Vagina (tissue), 2 donors: ENCODE results near the gene ACOX1. TPM values are rescaled to one million over a fixed set of nuclear protein-coding genes. Genes with fewer than 3 reads are reported as not detected.

ENCODE experiments used
- DNase-seq, 2 donors: peaks; one replicate each; pipeline ENCODE4 v3.0.0-alpha.2; 2017; ENCODE audit errors: extremely low spot score in 2 of 2
- H3K27ac ChIP-seq: fragments of 200-600 bp; sonication (generic); one replicate; pipeline ENCODE4 v1.5.1; 2019
- H3K27me3 ChIP-seq: fragments of 200-600 bp; sonication (generic); one replicate; pipeline ENCODE4 v1.5.1; 2019
- H3K36me3 ChIP-seq, 2 donors: fragments of 200-600 bp; sonication (generic); one replicate each; pipeline ENCODE4 v1.5.1; 2017 to 2019
- H3K4me1 ChIP-seq: fragments of 200-600 bp; sonication (generic); one replicate; pipeline ENCODE4 v1.5.1; 2019
- H3K4me3 ChIP-seq, 2 donors: fragments of 200-600 bp; sonication (generic); 1 replicate in 1 of 2; 2 replicates in 1 of 2; pipeline ENCODE4 v1.5.1; 2016 to 2019
- H3K9me3 ChIP-seq: fragments of 200-600 bp; sonication (generic); one replicate; pipeline ENCODE4 v1.5.1; 2019
- POLR2A ChIP-seq, 2 donors: fragments of 450-650 bp; IDR thresholded peaks; one replicate each; pipeline ENCODE4 v1.6.1; 2017; ENCODE audit warnings: antibody characterized with exemption in 2 of 2, mild to moderate bottlenecking in 2 of 2, moderate library complexity in 2 of 2
- POLR2AphosphoS5 ChIP-seq, 2 donors: sonication (generic); formaldehyde crosslinking; IDR thresholded peaks; one replicate each; pipeline ENCODE4 v1.9.0; 2017; ENCODE audit warnings: antibody characterized with exemption in 2 of 2, mild to moderate bottlenecking in 2 of 2, low read depth in 1 of 2; ENCODE audit not compliant: insufficient read depth in 1 of 2
- intact Hi-C: fragments of 100-400 bp; cut with DNase I; formaldehyde crosslinking; loops from one replicate; pipeline ENCODE4 v1.15.1; 2023
- total RNA-seq: library from RNA; depleted of rRNA; stranded (reverse); fragments of >200 nt; gene quantifications from one replicate; pipeline ENCODE4 v1.2.3, GENCODE V29; 2016
- TF ChIP-seq, protein P1 (sequence below), 3 experiments: fragments of 450-650 bp in 2 of 3; fragments of 200-600 bp in 1 of 3; sonication (generic) in 1 of 3; IDR thresholded peaks; one replicate each; pipeline ENCODE4 v1.5.1; 2017 to 2019; ENCODE audit warnings: antibody characterized with exemption in 3 of 3, mild to moderate bottlenecking in 2 of 3, moderate library complexity in 2 of 3

ACOX1 gene
- total RNA-seq, 1 donor from 2014 or later, result 50.6 TPM

DNA sequence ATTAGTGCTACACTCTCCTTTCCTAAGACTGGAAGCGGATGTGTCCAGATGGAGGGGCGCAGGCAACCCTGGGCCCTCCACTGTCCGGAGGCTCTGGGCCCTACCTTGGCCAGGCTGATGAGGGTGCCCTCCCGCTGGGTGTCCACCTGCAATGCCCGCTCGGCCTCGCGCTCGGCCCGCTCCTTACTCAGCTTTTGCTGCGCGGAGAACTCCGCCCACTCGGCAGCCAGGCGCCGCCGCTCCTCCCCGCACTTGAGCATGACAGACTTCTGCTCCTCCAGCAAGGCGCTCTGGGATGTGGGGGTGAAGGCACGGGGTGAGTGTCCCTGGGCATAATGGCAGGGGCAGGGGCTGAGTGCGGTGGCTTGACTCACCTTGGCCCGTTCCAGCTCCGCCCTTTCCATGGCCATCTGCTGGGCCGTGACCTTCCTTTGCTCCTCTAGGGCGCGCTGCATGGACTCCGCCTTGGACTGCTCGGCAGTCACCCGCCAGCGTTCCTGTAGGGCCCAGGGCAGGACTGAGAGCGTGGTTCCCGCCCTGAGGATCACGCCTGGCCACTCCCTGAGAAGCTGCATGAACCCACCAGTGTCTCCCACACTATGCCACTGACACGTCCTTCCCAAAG is 64.2 kb downstream of the ACOX1 start:
- intact Hi-C loops, result loop anchor here (5.0 kb wide), 1 partner anchor 93 kb away; no protein-coding TSS in a partner anchor

DNA sequence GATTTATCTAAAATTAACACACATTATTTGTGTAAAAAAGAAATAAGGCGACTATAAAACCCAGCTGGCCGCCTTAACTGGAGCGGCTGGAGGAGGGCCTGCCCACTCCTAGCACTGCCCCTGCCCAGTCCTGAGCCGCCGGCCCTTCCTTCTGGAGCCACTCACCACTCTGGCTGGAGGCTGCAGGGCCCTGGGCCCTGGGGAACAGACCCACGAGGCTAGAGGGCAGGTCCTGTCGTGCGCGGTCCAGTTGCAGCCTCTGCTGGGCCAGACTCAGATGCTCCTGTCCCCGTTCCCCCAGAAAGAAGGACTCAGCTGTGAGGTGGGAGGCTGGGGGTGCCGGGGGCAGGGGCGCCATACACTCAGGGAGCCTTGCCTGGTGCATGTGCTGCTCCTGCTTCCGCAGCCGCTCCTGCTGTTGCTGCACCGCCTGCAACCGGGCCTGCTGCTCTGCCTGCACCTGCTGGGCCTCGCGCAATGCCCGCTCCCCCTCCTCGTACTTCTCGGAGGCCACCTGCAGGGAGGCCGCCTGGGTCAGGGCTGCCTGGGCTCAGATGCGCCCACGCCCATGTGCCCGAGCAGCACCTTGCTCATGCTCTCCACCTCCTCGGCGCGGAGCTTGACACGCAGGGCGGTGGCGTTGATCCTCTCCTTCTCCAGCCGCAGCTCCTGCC is 65.3 kb downstream of the ACOX1 start:
- H3K36me3 ChIP-seq, result no peaks in the 10 kb centered on the region
- H3K4me3 ChIP-seq, result no peak overlapping the region
- DNase-seq, result no peak
- H3K27me3 ChIP-seq, result no peaks in the 10 kb centered on the region
- H3K27ac ChIP-seq, result no peak overlapping the region
- intact Hi-C loops, result loop anchor here (5.0 kb wide), 1 partner anchor 94 kb away; no protein-coding TSS in a partner anchor
- H3K4me1 ChIP-seq, result peaks cover 19% of the 10 kb centered on the region
- H3K9me3 ChIP-seq, result no peaks in the 10 kb centered on the region
- TF ChIP-seq, protein P1, sequence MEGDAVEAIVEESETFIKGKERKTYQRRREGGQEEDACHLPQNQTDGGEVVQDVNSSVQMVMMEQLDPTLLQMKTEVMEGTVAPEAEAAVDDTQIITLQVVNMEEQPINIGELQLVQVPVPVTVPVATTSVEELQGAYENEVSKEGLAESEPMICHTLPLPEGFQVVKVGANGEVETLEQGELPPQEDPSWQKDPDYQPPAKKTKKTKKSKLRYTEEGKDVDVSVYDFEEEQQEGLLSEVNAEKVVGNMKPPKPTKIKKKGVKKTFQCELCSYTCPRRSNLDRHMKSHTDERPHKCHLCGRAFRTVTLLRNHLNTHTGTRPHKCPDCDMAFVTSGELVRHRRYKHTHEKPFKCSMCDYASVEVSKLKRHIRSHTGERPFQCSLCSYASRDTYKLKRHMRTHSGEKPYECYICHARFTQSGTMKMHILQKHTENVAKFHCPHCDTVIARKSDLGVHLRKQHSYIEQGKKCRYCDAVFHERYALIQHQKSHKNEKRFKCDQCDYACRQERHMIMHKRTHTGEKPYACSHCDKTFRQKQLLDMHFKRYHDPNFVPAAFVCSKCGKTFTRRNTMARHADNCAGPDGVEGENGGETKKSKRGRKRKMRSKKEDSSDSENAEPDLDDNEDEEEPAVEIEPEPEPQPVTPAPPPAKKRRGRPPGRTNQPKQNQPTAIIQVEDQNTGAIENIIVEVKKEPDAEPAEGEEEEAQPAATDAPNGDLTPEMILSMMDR (IDR thresholded peaks at IDR 0.05), result no peak
- TF ChIP-seq POLR2AphosphoS5 (IDR thresholded peaks at IDR 0.05; ENCODE audit: insufficient read depth in 1 of 2, low read depth in 1 of 2), result no peak
- TF ChIP-seq POLR2A (IDR thresholded peaks at IDR 0.05), result no peak

More for the DNA sequence above, 64.2 kb downstream of the ACOX1 start:
- Histone ChIP-seq H3K36me3 (no peaks in the 10 kb centered on the region), H3K4me3 (no peak overlapping the region), H3K9me3 (no peaks in the 10 kb centered on the region), H3K4me1 (peaks cover 11% of the 10 kb centered on the region), H3K27ac (no peak overlapping the region), H3K27me3 (no peaks in the 10 kb centered on the region)
- DNase-seq, result no peak
- TF ChIP-seq POLR2AphosphoS5 (IDR thresholded peaks at IDR 0.05; ENCODE audit: insufficient read depth in 1 of 2, low read depth in 1 of 2), result no peak
- TF ChIP-seq, protein P1 (IDR thresholded peaks at IDR 0.05), result no peak
- TF ChIP-seq POLR2A (IDR thresholded peaks at IDR 0.05), result no peak

DNA sequence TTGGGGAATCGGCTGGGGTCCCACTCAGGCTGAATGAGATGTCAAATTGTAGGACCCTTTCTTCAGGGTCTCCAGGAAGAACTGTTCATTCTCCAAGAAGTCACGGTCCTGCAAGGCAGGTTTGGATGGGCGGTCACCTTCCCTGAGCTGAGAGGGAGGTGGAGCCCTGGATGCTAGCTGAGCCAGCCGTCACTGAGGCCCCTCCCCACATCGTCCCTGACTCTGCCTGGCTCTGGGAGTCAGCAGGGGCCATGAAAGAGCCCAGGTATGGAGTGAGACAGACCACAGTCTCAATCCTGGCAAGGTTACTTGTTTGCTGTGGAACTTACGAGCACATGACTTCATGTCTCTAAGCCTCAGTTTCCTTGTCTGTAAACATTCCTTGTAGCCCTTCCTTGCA is 68.3 kb downstream of the ACOX1 start:
- Histone ChIP-seq H3K27me3 (no peaks in the 10 kb centered on the region), H3K9me3 (no peaks in the 10 kb centered on the region), H3K27ac (peak overlapping the region; percentile 5), H3K36me3 (no peaks in the 10 kb centered on the region), H3K4me1 (peaks cover 25% of the 10 kb centered on the region), H3K4me3 (no peak overlapping the region)
- TF ChIP-seq POLR2A (IDR thresholded peaks at IDR 0.05), result no peak
- TF ChIP-seq, protein P1 (IDR thresholded peaks at IDR 0.05), result no peak
- TF ChIP-seq POLR2AphosphoS5 (IDR thresholded peaks at IDR 0.05; ENCODE audit: insufficient read depth in 1 of 2, low read depth in 1 of 2), result no peak
- DNase-seq, result no peak
- intact Hi-C loops, result loop anchor here (5.0 kb wide), 1 partner anchor 97 kb away; no protein-coding TSS in a partner anchor

DNA sequence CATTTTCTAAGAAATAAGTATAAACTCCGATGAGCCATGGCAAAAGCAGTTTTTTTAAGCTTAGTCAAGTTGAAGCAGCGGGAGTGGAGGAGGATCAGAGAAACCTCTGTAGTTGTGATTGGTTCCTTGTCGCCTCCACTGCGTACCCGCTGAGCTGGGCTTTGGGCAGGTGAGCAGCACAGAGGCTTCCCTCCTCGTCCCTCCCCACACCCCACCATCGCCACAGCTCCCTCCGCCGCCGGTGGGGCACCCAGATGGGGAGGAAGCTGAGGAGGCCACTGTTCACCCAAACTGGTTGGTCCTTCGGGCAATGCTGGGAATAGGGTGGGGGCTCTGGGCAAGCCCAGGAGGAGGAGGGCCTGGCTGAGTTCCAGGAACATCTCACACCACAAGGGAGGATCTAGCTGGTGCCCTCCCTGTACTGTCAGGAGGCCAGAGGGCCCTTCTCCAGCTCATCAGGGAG is 69.1 kb downstream of the ACOX1 start:
- intact Hi-C loops, result loop anchor here (5.0 kb wide), 1 partner anchor 97 kb away; no protein-coding TSS in a partner anchor
- Histone ChIP-seq H3K4me1 (peaks cover 33% of the 10 kb centered on the region), H3K27ac (peak overlapping the region; percentile 17), H3K9me3 (no peaks in the 10 kb centered on the region), H3K4me3 (no peak overlapping the region), H3K36me3 (no peaks in the 10 kb centered on the region), H3K27me3 (no peaks in the 10 kb centered on the region)
- TF ChIP-seq POLR2A (IDR thresholded peaks at IDR 0.05) (no peak), POLR2AphosphoS5 (IDR thresholded peaks at IDR 0.05; ENCODE audit: insufficient read depth in 1 of 2, low read depth in 1 of 2) (peak in 1 of 2 donors; percentile 34)
- no peak for DNase-seq

DNA sequence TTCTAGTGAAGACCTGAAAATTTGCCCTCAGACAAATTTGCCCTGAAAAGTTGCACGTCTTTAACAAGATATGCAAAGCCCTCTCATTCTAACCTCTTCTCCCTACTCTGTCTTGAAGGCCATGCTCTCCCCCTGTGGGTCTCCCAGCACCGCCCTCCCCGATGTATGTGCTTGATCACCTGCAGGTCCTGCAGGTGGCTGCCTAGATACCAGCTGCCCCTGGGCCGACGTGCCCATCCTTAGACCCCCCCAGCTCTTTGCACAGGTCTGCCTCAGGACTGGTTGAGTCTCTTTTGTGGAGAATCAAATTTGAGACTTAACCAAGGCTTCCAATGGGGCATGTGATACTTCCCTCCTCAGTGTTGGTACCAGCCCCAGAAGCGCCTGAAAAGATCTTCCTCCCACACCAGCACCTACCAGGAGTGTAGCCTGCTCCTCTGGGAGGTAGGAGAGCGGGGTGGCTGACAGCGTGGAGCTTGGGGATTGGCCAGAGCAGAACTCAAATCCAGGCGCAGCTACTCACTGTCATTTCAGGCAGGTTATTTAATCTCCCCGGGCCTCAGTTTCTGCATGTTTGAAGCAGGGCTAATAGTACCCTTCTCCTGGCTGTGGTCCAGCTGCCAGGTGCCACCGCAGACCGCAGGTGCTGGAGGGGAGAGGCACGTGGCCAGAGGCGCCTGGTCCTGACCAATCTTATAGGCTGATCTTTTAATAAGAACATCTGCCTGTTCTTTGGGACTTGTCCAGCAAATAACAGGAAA is 69.7 kb downstream of the ACOX1 start:
- intact Hi-C loops, result no loop called here
- H3K4me3 ChIP-seq, result no peak overlapping the region
- no peaks in the 10 kb centered on the region for H3K36me3 ChIP-seq
- TF ChIP-seq, protein P1 (IDR thresholded peaks at IDR 0.05), result no peak
- TF ChIP-seq POLR2AphosphoS5 (IDR thresholded peaks at IDR 0.05; ENCODE audit: insufficient read depth in 1 of 2, low read depth in 1 of 2) (no peak), POLR2A (IDR thresholded peaks at IDR 0.05) (no peak)
- no peaks in the 10 kb centered on the region for H3K9me3 ChIP-seq
- H3K4me1 ChIP-seq, result peaks cover 35% of the 10 kb centered on the region
- H3K27me3 ChIP-seq, result no peaks in the 10 kb centered on the region
- no peak for DNase-seq
- H3K27ac ChIP-seq, result no peak overlapping the region
